GM10266 (cell line): ENCODE measurements around the gene PHF24.
A peak's percentile ranks its signal among the peaks of the same experiment; 100 is the strongest.

Source experiments
- DNase-seq: peaks from one replicate; pipeline ENCODE4 v3.0.0; 2012; ENCODE audit errors: extremely low spot score
- TF ChIP-seq, protein P1 (sequence below): IDR thresholded peaks from 2 replicates; pipeline ENCODE4 v1.5.1; 2012; ENCODE audit warnings: mild to moderate bottlenecking, low read depth; ENCODE audit not compliant: control insufficient read depth, insufficient read depth; ENCODE audit errors: missing control alignments

Gene PHF24

DNA sequence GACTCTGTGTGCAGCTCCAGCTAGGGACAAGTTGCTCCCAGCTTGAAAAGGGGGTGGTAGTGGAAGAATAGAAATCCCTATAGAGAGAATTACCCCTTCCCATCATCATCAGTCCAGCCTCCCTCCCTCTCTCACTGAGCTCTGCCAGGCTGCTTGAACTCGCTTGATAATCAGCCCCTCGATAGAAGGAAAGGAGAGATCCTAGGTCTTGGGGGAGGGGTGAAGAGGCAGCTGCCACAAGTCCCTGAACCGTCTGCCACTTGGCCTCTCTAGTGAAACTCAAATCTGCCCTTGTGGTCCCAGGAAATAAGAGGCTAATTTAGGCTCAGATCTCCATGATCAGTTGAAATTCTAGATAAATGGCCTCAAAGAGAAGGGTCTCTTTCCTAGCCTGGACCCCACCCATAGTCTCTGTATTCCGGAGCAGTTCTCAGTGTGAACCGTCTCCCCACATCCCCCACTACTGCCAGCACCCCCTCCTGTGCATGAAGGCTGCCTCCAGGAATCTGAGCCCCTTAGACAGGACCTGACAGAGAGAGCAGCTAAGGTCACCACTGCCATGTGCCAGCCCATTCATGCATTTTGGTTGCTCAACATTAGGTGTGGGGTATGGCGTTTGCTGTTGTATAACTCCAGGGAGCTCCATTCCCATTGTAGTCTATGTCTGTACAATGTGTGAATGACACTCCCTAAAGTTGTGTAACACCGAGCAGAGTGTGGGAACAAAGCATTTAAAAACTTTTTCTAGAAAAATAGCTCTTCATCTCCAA lies 37.0 kb downstream of the PHF24 start:
- DNase-seq = peak; percentile 1
- TF ChIP-seq, protein P1, sequence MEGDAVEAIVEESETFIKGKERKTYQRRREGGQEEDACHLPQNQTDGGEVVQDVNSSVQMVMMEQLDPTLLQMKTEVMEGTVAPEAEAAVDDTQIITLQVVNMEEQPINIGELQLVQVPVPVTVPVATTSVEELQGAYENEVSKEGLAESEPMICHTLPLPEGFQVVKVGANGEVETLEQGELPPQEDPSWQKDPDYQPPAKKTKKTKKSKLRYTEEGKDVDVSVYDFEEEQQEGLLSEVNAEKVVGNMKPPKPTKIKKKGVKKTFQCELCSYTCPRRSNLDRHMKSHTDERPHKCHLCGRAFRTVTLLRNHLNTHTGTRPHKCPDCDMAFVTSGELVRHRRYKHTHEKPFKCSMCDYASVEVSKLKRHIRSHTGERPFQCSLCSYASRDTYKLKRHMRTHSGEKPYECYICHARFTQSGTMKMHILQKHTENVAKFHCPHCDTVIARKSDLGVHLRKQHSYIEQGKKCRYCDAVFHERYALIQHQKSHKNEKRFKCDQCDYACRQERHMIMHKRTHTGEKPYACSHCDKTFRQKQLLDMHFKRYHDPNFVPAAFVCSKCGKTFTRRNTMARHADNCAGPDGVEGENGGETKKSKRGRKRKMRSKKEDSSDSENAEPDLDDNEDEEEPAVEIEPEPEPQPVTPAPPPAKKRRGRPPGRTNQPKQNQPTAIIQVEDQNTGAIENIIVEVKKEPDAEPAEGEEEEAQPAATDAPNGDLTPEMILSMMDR = no peak

DNA sequence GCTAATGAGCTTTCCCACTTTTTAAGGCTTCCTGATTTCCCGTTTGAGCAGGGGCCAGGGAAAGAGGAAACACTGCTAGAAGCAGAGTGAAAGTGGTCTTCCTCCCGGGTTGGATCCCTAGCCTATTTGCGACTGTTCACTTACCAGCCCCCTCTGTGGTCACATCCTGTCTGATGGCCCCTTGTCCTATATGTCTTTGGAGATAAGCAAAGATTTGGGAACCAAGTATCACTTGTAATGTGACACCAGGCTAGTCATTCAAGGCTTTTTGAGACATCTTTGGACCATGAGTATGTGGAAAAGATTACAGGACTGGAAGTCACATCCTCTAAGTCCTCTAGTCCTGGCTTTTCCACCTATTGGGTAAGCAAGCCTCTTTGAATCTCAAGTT lies 37.6 kb downstream of the PHF24 start:
- DNase-seq = no peak
- TF ChIP-seq, protein P1 = no peak

DNA sequence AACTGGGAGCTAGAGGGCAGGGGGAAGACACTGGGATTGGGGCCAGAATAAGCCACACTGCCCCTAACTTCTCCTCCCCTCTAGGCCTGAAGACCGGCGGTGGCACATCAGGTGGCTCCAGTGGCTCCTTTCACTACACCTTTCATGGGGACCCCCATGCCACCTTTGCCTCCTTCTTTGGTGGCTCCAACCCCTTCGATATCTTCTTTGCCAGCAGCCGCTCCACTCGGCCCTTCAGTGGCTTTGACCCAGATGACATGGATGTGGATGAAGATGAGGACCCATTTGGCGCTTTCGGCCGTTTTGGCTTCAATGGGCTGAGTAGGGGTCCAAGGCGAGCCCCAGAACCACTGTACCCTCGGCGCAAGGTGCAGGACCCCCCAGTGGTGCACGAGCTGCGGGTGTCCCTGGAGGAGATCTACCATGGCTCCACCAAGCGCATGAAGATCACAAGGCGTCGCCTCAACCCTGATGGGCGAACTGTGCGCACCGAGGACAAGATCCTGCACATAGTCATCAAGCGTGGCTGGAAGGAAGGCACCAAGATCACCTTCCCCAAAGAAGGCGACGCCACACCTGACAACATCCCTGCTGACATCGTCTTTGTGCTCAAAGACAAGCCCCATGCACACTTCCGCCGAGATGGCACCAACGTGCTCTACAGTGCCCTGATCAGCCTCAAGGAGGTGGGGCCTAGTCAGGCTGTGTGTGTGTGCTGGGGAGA lies 38.3 kb downstream of the PHF24 start:
- TF ChIP-seq, protein P1 = no peak

DNA sequence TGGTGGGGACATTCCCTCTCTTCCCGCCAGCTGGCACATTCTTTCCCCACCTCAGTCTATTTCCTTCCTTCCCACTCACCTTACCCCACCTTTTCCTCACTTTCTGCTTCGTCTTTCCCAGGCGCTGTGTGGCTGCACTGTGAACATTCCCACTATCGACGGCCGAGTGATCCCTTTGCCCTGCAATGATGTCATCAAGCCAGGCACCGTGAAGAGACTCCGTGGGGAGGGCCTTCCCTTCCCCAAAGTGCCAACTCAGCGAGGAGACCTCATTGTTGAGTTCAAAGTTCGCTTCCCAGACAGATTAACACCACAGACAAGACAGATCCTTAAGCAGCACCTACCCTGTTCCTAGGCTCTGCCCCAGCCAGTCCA lies 38.8 kb downstream of the PHF24 start:
- peak; percentile 1 for DNase-seq
- TF ChIP-seq, protein P1 = no peak

More for the DNA sequence above, 38.3 kb downstream of the PHF24 start:
- peak; percentile 4 for DNase-seq

DNA sequence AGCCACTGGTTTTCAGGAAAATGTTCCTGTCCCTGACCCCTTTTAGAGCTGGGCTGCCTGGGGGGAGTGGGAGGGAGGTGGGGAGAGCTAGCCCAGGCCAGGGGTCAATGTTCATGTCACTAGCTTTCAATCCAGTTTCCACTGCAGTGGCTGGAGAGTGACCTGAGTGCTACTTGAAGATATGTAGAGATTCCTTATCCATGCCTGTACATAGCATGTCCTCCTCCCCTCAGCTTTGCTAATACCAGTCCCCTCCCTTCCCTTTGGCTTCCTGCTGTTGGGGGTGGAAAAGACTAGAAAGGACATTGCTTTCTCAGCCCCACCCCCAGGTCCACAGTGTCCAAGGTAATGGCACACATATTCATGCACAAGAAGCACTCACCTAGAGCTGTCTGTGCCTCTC lies 39.3 kb downstream of the PHF24 start:
- peak; percentile 1 for DNase-seq
- TF ChIP-seq, protein P1 = no peak

DNA sequence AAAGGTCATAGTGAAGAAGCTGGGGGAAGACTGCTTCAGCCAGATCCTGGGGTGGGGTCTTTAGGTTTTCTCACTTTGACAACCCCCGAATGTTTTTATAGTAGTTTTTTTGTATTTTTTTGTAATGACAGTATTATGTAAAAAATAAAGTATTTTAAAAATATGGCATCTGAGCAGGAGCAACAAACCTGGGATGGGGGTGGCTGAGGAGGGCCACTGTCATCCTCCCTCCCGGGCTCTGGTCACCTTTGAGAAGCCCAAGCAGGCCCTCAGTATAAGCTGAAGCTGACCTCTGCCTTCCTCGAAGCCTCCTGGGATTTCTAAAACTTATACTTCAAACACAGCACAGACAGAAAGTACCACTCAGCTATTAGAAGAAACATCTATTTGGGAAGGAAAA lies 40.2 kb downstream of the PHF24 start:
- TF ChIP-seq, protein P1 = no peak
- DNase-seq = no peak

DNA sequence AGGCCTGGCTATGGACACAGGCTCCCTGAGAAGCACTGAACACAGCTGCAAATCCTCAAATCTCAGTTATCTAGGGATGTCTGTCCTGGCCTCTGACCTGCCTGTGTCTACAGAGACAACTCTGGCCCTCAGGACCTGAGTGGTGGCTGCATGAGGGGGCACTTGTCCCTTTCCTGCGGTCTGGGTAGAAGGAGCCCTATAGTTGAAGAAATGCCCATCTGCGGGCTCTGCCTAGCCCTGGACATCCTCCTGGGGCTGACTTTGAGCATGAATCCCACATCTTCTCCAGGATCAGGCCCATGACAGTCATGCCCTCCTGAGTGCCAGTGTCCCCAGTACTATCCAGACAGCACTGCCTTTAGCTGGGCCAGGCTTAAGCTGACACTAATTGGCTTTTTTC lies 41.5 kb downstream of the PHF24 start:
- DNase-seq = peak; percentile 1
- TF ChIP-seq, protein P1 = no peak
